SU-DHL-6 (cell line): Measurements from ENCODE around the gene TEC.
"Not testable (repeated sequence)": the region's sequence is repeated elsewhere in the genome, so short reads cannot be mapped to it uniquely, and the experiment has no call there.

Source experiments
- H2AFZ ChIP-seq: fragments of 200-600 bp; sonication (generic); 2 replicates; pipeline ENCODE4 v1.6.1; 2014; ENCODE audit warnings: low read depth, mild to moderate bottlenecking, moderate library complexity, mixed read lengths, antibody characterized with exemption, low read length; ENCODE audit not compliant: severe bottlenecking
- H3F3A ChIP-seq: fragments of 200-600 bp; shearing (Covaris generic); 2 replicates; pipeline ENCODE4 v1.6.0; 2016; ENCODE audit warnings: antibody characterized with exemption, mild to moderate bottlenecking; ENCODE audit not compliant: insufficient read depth
- H3K27ac ChIP-seq: fragments of 200-600 bp; sonication (generic); 2 replicates; pipeline ENCODE4 v1.5.1; 2016; ENCODE audit warnings: low read depth, mild to moderate bottlenecking, low read length, moderate library complexity, mixed read lengths
- H3K27me3 ChIP-seq: fragments of 200-600 bp; sonication (generic), shearing (Covaris generic); 2 replicates; pipeline ENCODE4 v1.6.0; 2014; ENCODE audit warnings: mild to moderate bottlenecking, low read length
- H3K36me3 ChIP-seq: fragments of 200-600 bp; sonication (generic); 2 replicates; pipeline ENCODE4 v1.6.1; 2014; ENCODE audit warnings: mild to moderate bottlenecking, low read length, mixed read lengths
- H3K4me2 ChIP-seq: fragments of 300-600, 200-600 bp; shearing (Covaris generic), sonication (generic); 2 replicates; pipeline ENCODE4 v1.6.0; 2014; ENCODE audit warnings: low read length, low read depth, mild to moderate bottlenecking; ENCODE audit not compliant: poor library complexity, severe bottlenecking
- H3K4me3 ChIP-seq: fragments of 200-600 bp; sonication (generic); 2 replicates; pipeline ENCODE4 v1.5.1; 2014; ENCODE audit warnings: antibody characterized with exemption, low read length, mild to moderate bottlenecking, mixed read lengths; ENCODE audit not compliant: insufficient read depth, poor library complexity, severe bottlenecking
- H3K79me2 ChIP-seq: fragments of 200-600 bp; sonication (generic); 2 replicates; pipeline ENCODE4 v1.6.1; 2014; ENCODE audit warnings: mild to moderate bottlenecking, low read length, moderate library complexity; ENCODE audit not compliant: insufficient read depth
- H3K9ac ChIP-seq: fragments of 200-600 bp; sonication (generic); 2 replicates; pipeline ENCODE4 v1.7.0; 2014; ENCODE audit warnings: mild to moderate bottlenecking, low read length
- H3K9me2 ChIP-seq: fragments of 200-600 bp; sonication (generic); replicated peaks from 2 replicates; pipeline ENCODE4 v1.6.1; 2014; ENCODE audit warnings: low read length; ENCODE audit not compliant: insufficient read depth
- H3K9me3 ChIP-seq: fragments of 200-600 bp; sonication (generic); 2 replicates; pipeline ENCODE4 v1.6.1; 2014; ENCODE audit warnings: low read length, mixed read lengths; ENCODE audit not compliant: insufficient read depth
- H4K20me1 ChIP-seq: fragments of 200-600 bp; sonication (generic); 2 replicates; pipeline ENCODE4 v1.6.1; 2014; ENCODE audit warnings: low read depth, mild to moderate bottlenecking, antibody characterized with exemption, low read length, moderate library complexity, mixed read lengths
- EZH2phosphoT487 ChIP-seq: fragments of 200-600 bp; sonication (generic), shearing (Covaris generic); conservative IDR thresholded peaks from 2 replicates; pipeline ENCODE4 v1.6.1; 2018; ENCODE audit warnings: mild to moderate bottlenecking, antibody characterized with exemption, low read length, moderate library complexity, mixed read lengths
- TF ChIP-seq, protein P1 (sequence below): fragments of 200-600 bp; sonication (generic); IDR thresholded peaks from one replicate; pipeline ENCODE4 v1.5.1; 2017; ENCODE audit warnings: antibody characterized with exemption, mild to moderate bottlenecking, low read length, moderate library complexity; ENCODE audit not compliant: insufficient read depth, poor library complexity, severe bottlenecking

TEC gene

GRCh38 chr4:48290146-48290772, 20.6 kb upstream of the TEC start:
- Histone ChIP-seq H2AFZ (no peak overlapping the region), H3K79me2 (no peaks in the 10 kb centered on the region), H3K4me2 (no peak overlapping the region), H3K27ac (no peak overlapping the region), H3K9me2 (no peaks in the 10 kb centered on the region), H3K9me3 (no peaks in the 10 kb centered on the region), H3F3A (0 out of 2 replicates have a peak, but pooled peaks cover 4% of the 10 kb centered on the region), H3K9ac (no peak overlapping the region), H3K27me3 (no peaks in the 10 kb centered on the region), H4K20me1 (no peaks in the 10 kb centered on the region), H3K4me3 (no peak overlapping the region), H3K36me3 (no peaks in the 10 kb centered on the region)
- TF ChIP-seq, protein P1, sequence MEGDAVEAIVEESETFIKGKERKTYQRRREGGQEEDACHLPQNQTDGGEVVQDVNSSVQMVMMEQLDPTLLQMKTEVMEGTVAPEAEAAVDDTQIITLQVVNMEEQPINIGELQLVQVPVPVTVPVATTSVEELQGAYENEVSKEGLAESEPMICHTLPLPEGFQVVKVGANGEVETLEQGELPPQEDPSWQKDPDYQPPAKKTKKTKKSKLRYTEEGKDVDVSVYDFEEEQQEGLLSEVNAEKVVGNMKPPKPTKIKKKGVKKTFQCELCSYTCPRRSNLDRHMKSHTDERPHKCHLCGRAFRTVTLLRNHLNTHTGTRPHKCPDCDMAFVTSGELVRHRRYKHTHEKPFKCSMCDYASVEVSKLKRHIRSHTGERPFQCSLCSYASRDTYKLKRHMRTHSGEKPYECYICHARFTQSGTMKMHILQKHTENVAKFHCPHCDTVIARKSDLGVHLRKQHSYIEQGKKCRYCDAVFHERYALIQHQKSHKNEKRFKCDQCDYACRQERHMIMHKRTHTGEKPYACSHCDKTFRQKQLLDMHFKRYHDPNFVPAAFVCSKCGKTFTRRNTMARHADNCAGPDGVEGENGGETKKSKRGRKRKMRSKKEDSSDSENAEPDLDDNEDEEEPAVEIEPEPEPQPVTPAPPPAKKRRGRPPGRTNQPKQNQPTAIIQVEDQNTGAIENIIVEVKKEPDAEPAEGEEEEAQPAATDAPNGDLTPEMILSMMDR: peak; percentile 77
- no peak for TF ChIP-seq EZH2phosphoT487

- H3K36me3 ChIP-seq, H3K79me2 ChIP-seq, H3K4me2 ChIP-seq, H3K4me3 ChIP-seq, H3F3A ChIP-seq, H3K9me3 ChIP-seq, H3K27me3 ChIP-seq, H3K9ac ChIP-seq, H3K27ac ChIP-seq, H3K9me2 ChIP-seq, H2AFZ ChIP-seq, H4K20me1 ChIP-seq: not testable (repeated sequence)
Observed at GRCh38 chr4:48286060-48286459, 16.4 kb upstream of the TEC start.

DNA sequence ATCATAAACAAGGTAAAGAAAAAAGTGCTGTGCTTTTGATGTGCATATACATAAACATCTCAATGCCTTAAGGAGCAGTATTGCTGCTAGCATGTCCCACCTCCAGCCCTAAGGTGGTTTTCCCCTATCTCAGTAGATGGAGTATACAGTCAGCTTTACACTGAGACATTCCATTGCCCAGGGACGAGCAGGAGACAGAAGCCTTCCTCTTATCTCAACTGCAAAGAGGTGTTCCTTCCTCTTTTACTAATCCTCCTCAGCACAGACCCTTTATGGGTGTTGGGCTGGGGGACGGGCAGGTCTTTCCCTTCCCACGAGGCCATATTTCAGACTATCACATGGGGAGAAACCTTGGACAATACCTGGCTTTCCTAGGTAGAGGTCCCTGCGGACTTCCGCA, 16.0 kb upstream of the TEC start:
- H3K9me2 ChIP-seq, H3K9me3 ChIP-seq, H3K4me3 ChIP-seq, H3K79me2 ChIP-seq, H3F3A ChIP-seq, H2AFZ ChIP-seq, H3K4me2 ChIP-seq, H3K36me3 ChIP-seq, H3K27ac ChIP-seq, H3K9ac ChIP-seq, H3K27me3 ChIP-seq, H4K20me1 ChIP-seq: not testable (repeated sequence)

DNA sequence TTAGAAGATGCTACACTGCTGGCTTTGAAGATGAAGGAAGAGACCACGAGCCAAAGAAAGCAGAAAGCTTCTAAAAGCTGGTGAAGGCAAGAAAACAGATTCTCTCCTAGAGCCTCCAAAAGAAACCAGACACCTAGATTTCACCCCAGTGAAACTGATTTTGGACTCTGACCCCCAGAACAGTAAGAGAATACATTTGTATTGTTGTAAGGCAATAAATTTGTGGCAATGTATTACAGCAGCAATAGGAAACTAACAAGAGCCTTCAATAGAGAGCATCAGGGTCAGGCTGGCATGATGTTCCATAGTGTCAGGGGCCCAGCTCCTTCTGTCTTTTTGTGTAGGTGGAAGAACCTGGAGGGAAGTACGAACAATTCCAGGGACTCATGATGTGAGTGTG, 6.0 kb upstream of the TEC start:
- Histone ChIP-seq H3K9me3 (no peaks in the 10 kb centered on the region), H3K36me3 (no peaks in the 10 kb centered on the region)

More for the DNA sequence above, 6.0 kb upstream of the TEC start:
- H3K4me3 ChIP-seq: no peak overlapping the region
- H3K79me2 ChIP-seq: peaks cover 13% of the 10 kb centered on the region; the same call in 1 of the 2 replicates
- H2AFZ ChIP-seq: no peak overlapping the region
- no peaks in the 10 kb centered on the region for H3K9me2 ChIP-seq
- H3K4me2 ChIP-seq: no peak overlapping the region
- TF ChIP-seq, protein P1: no peak
- no peak for TF ChIP-seq EZH2phosphoT487
- H3F3A ChIP-seq: peaks cover 30% of the 10 kb centered on the region
- no peaks in the 10 kb centered on the region for H4K20me1 ChIP-seq
- no peak overlapping the region for H3K27ac ChIP-seq
- H3K27me3 ChIP-seq: no peaks in the 10 kb centered on the region
- no peak overlapping the region for H3K9ac ChIP-seq
